Calu3 (cell line): ENCODE data around the gene MAP3K15. TPM values are rescaled to one million over a fixed set of nuclear protein-coding genes. Genes with fewer than 3 reads are reported as not detected.

Experiments
- BruUV-seq: library from RNA; stranded (reverse); fragments of 400-500 nt; replicated peaks from 2 replicates; lab custom pipeline; 2021; lab: Mats Ljungman, UMichigan
- CTCF ChIA-PET: fragments of 300-600 bp; sonication (Branson Sonifier 250); formaldehyde crosslinking; loops from one replicate; lab custom pipeline; 2022; ENCODE audit warnings: antibody characterized with exemption; lab: Charles Lee
- DNase-seq: peaks from one replicate; pipeline ENCODE4 v3.0.0; 2022
- H3K27ac Mint-ChIP-seq: one replicate; pipeline ENCODE4 v1.8.0; 2022; ENCODE audit warnings: mixed read lengths; ENCODE audit not compliant: unreplicated experiment
- H3K27me3 Mint-ChIP-seq: one replicate; pipeline ENCODE4 v1.8.0; 2022; ENCODE audit warnings: mixed read lengths; ENCODE audit not compliant: unreplicated experiment
- H3K36me3 Mint-ChIP-seq: one replicate; pipeline ENCODE4 v1.8.0; 2022; ENCODE audit warnings: mild to moderate bottlenecking, moderate library complexity, mixed read lengths; ENCODE audit not compliant: insufficient read depth, unreplicated experiment
- H3K4me1 Mint-ChIP-seq: one replicate; pipeline ENCODE4 v1.8.0; 2022; ENCODE audit warnings: mild to moderate bottlenecking, low read depth, mixed read lengths; ENCODE audit not compliant: unreplicated experiment
- H3K4me3 Mint-ChIP-seq: one replicate; pipeline ENCODE4 v1.8.0; 2022; ENCODE audit warnings: mild to moderate bottlenecking, low read depth, moderate library complexity, mixed read lengths; ENCODE audit not compliant: unreplicated experiment
- H3K9me3 Mint-ChIP-seq: one replicate; pipeline ENCODE4 v1.8.0; 2022; ENCODE audit warnings: low read depth, mixed read lengths; ENCODE audit not compliant: unreplicated experiment
- CTCF ChIP-seq: fragments of 200-600 bp; IDR thresholded peaks from one replicate; pipeline ENCODE4 v1.8.0; 2022; ENCODE audit warnings: antibody characterized with exemption; ENCODE audit not compliant: unreplicated experiment
- intact Hi-C: fragments of 100-400 bp; cut with micrococcal nuclease; formaldehyde crosslinking; loops from one replicate; pipeline ENCODE4 v1.10.0; 2022; ENCODE audit not compliant: unreplicated experiment
- total RNA-seq: library from RNA; stranded (reverse); gene quantifications from 2 replicates; pipeline ENCODE4 v1.2.3, GENCODE V29; 2022

MAP3K15 gene
- total RNA-seq, 1 experiment from 2014 or later, result 4.8 TPM

GRCh38 chrX:19554786-19555185 is 39.5 kb upstream of the MAP3K15 start:
- DNase-seq, result no peak
- H3K27ac Mint-ChIP-seq, result no peak overlapping the region
- no peaks in the 10 kb centered on the region for H3K36me3 Mint-ChIP-seq
- intact Hi-C loops, result no loop called here
- no TSS peak for BruUV-seq
- H3K4me1 Mint-ChIP-seq, result no peaks in the 10 kb centered on the region
- TF ChIP-seq CTCF, result no peak
- H3K9me3 Mint-ChIP-seq, result no peaks in the 10 kb centered on the region
- no peaks in the 10 kb centered on the region for H3K27me3 Mint-ChIP-seq
- no peak overlapping the region for H3K4me3 Mint-ChIP-seq
- CTCF ChIA-PET, result no interaction called here

GRCh38 chrX:19552793-19553192 is 37.5 kb upstream of the MAP3K15 start:
- Mint-ChIP-seq H3K36me3 (peaks cover 7% of the 10 kb centered on the region), H3K9me3 (no peaks in the 10 kb centered on the region), H3K4me1 (no peaks in the 10 kb centered on the region), H3K4me3 (no peak overlapping the region), H3K27ac (no peak overlapping the region), H3K27me3 (no peaks in the 10 kb centered on the region)
- CTCF ChIA-PET, result no interaction called here
- no peak for DNase-seq
- TF ChIP-seq CTCF, result no peak
- no TSS peak for BruUV-seq
- intact Hi-C loops, result no loop called here

- CTCF ChIA-PET, result no interaction called here
- no peak for DNase-seq
- Mint-ChIP-seq H3K27ac (no peak overlapping the region), H3K4me3 (no peak overlapping the region), H3K4me1 (no peaks in the 10 kb centered on the region), H3K9me3 (no peaks in the 10 kb centered on the region), H3K36me3 (peaks cover 13% of the 10 kb centered on the region), H3K27me3 (no peaks in the 10 kb centered on the region)
- BruUV-seq, result no TSS peak
- TF ChIP-seq CTCF, result no peak
- intact Hi-C loops, result no loop called here
These were observed 34.5 kb upstream of the MAP3K15 start for GRCh38 chrX:19549838-19550237.

- Mint-ChIP-seq H3K4me3 (no peak overlapping the region), H3K4me1 (no peaks in the 10 kb centered on the region), H3K27me3 (no peaks in the 10 kb centered on the region), H3K36me3 (peaks cover 13% of the 10 kb centered on the region), H3K9me3 (no peaks in the 10 kb centered on the region), H3K27ac (no peak overlapping the region)
- CTCF ChIA-PET, result no interaction called here
- TF ChIP-seq CTCF, result no peak
- DNase-seq, result no peak
- intact Hi-C loops, result no loop called here
- no TSS peak for BruUV-seq
These were observed 33.6 kb upstream of the MAP3K15 start for GRCh38 chrX:19548934-19549333.
